HepG2 (cell line): ENCODE data around the gene PNKP. TPM values are rescaled to one million over a fixed set of nuclear protein-coding genes. Genes with fewer than 3 reads are reported as not detected.

Experiments used
- ATAC-seq: fragments of 200-7000 bp; cut with Tn5 transposase; 3 replicates; pipeline ENCODE4 v1.9.1; 2020; ENCODE audit warnings: mild to moderate bottlenecking, moderate library complexity
- BruUV-seq: library from RNA; stranded (reverse); fragments of 400-500 nt; replicated peaks from 2 replicates; lab custom pipeline; 2021; lab: Mats Ljungman, UMichigan
- CTCF ChIA-PET: fragments of 300-600 bp; formaldehyde crosslinking; extraction: SDS; loops from one replicate; lab custom pipeline; 2021; ENCODE audit warnings: low total read pairs, inconsistent platforms, low intra/inter-chr PET ratio; lab: Yijun Ruan, JAX
- POLR2A ChIA-PET: fragments of 350-600 bp; sonication (Branson Sonifier 250); formaldehyde crosslinking; loops from one replicate; lab custom pipeline; 2020; ENCODE audit warnings: antibody characterized with exemption, inconsistent platforms; lab: Yijun Ruan, JAX
- DNase-seq: peaks from one replicate; pipeline ENCODE4 v3.0.0-alpha.2; 2015; ENCODE audit warnings: low spot score
- FAIRE-seq: peaks from 3 replicates; lab custom pipeline; 2011; peaks lifted over from hg19 to GRCh38; lab: Jason Lieb, UNC
- H2AFZ ChIP-seq: one replicate; pipeline ENCODE4 v1.6.1; 2011; ENCODE audit warnings: low read length, inconsistent platforms
- H3K27ac ChIP-seq: fragments of 300-600 bp; 3 replicates; pipeline ENCODE4 v1.8.0; 2011; ENCODE audit warnings: mixed run types, mild to moderate bottlenecking, mixed read lengths, low read length, inconsistent platforms; ENCODE audit not compliant: insufficient read depth; ENCODE audit errors: extremely low read length
- H3K27me3 ChIP-seq, 2 experiments: fragments of 200-600 bp in 1 of 2; 2 replicates in 1 of 2; 3 replicates in 1 of 2; pipeline versions ENCODE4 v1.6.0 to v1.8.0; 2011; ENCODE audit warnings: low read length in 2 of 2, mild to moderate bottlenecking in 2 of 2, moderate library complexity in 2 of 2, inconsistent platforms in 1 of 2; ENCODE audit not compliant: insufficient read depth in 2 of 2, control insufficient read depth in 1 of 2
- H3K36me3 ChIP-seq, 2 experiments: fragments of 200-600 bp in 1 of 2; replicated peaks in 1 of 2; 2 replicates in 1 of 2; 3 replicates in 1 of 2; pipeline versions ENCODE4 v1.5.1 to v1.8.0; 2011; ENCODE audit warnings: low read length in 2 of 2, inconsistent platforms in 1 of 2; ENCODE audit not compliant: insufficient read depth in 2 of 2, control insufficient read depth in 1 of 2
- H3K4me1 ChIP-seq: 2 replicates; pipeline ENCODE4 v1.5.1; 2012; ENCODE audit warnings: low read length, inconsistent platforms; ENCODE audit not compliant: insufficient read depth
- H3K4me2 ChIP-seq: 2 replicates; pipeline ENCODE4 v1.6.0; 2011; ENCODE audit warnings: low read depth, low read length, inconsistent platforms
- H3K4me3 ChIP-seq, 3 experiments: fragments of 200-600 bp in 1 of 3; sonication (generic), shearing (Covaris generic) in 1 of 3; replicated peaks in 1 of 3; 2 replicates each; pipeline ENCODE4 v1.5.1; 2011 to 2016; ENCODE audit warnings: low read length in 3 of 3, inconsistent platforms in 2 of 3, low read depth in 2 of 3, mild to moderate bottlenecking in 2 of 3, control low read depth in 1 of 3, mixed read lengths in 1 of 3; ENCODE audit not compliant: insufficient read depth in 1 of 3
- H3K79me2 ChIP-seq: one replicate; pipeline ENCODE4 v1.6.1; 2011; ENCODE audit warnings: low read length, inconsistent platforms; ENCODE audit not compliant: insufficient read depth
- H3K9ac ChIP-seq: 2 replicates; pipeline ENCODE4 v1.6.0; 2011; ENCODE audit warnings: mild to moderate bottlenecking, low read depth, low read length, inconsistent platforms; ENCODE audit not compliant: insufficient read depth
- H3K9me3 ChIP-seq: 2 replicates; pipeline ENCODE4 v1.5.1; 2012; ENCODE audit warnings: mild to moderate bottlenecking, low read length
- H4K20me1 ChIP-seq: 2 replicates; pipeline ENCODE4 v1.6.0; 2011; ENCODE audit warnings: inconsistent platforms, mild to moderate bottlenecking, low read length, moderate library complexity; ENCODE audit not compliant: insufficient read depth
- AHR ChIP-seq: IDR thresholded peaks from 2 replicates; pipeline ENCODE4 v1.6.1; 2018; ENCODE audit warnings: missing genetic modification reagents, missing compliant biosample characterization
- CEBPB ChIP-seq: IDR thresholded peaks from 2 replicates; pipeline ENCODE4 v1.6.1; 2011; ENCODE audit warnings: low read depth, low read length, improper control_type of control experiment, borderline replicate concordance
- EZH2 ChIP-seq: conservative IDR thresholded peaks from 2 replicates; pipeline ENCODE4 v1.6.1; 2012; ENCODE audit warnings: mild to moderate bottlenecking, low read depth, low read length, moderate library complexity
- FOXM1 ChIP-seq: sonication (generic); formaldehyde crosslinking; IDR thresholded peaks from 2 replicates; pipeline ENCODE4 v1.5.0; 2020; ENCODE audit warnings: missing genetic modification reagents
- KDM3A ChIP-seq: IDR thresholded peaks from 2 replicates; pipeline ENCODE4 v1.6.1; 2018; ENCODE audit warnings: low read depth, missing compliant biosample characterization
- KDM6A ChIP-seq: IDR thresholded peaks from 2 replicates; pipeline ENCODE4 v1.6.1; 2016; ENCODE audit warnings: low read depth
- KLF12 ChIP-seq: sonication (generic); formaldehyde crosslinking; IDR thresholded peaks from 2 replicates; pipeline ENCODE4 v1.4.0; 2020; ENCODE audit warnings: missing genetic modification reagents, borderline replicate concordance
- MED1 ChIP-seq: sonication (generic); formaldehyde crosslinking; IDR thresholded peaks from 2 replicates; pipeline ENCODE4 v1.4.0; 2020; ENCODE audit warnings: missing genetic modification reagents
- PPARG ChIP-seq: conservative IDR thresholded peaks from 2 replicates; pipeline ENCODE4 v1.6.1; 2016; ENCODE audit warnings: missing biosample characterization, missing genetic modification reagents
- RFX1 ChIP-seq: fragments of 450-650 bp; IDR thresholded peaks from 2 replicates; pipeline ENCODE4 v1.6.1; 2017
- RFX3 ChIP-seq: IDR thresholded peaks from 2 replicates; pipeline ENCODE4 v1.6.1; 2016; ENCODE audit warnings: missing biosample characterization, missing genetic modification reagents
- SAFB2 ChIP-seq: sonication (generic); formaldehyde crosslinking; IDR thresholded peaks from 2 replicates; pipeline ENCODE4 v1.5.1; 2020; ENCODE audit warnings: missing genetic modification reagents, low read depth, mild to moderate bottlenecking, borderline replicate concordance
- SMAD9 ChIP-seq: sonication (generic); formaldehyde crosslinking; IDR thresholded peaks from 2 replicates; pipeline ENCODE4 v1.5.1; 2020; ENCODE audit warnings: mild to moderate bottlenecking, missing genetic modification reagents
- WIZ ChIP-seq: sonication (generic); formaldehyde crosslinking; IDR thresholded peaks from 2 replicates; pipeline ENCODE4 v1.5.1; 2020; ENCODE audit warnings: mild to moderate bottlenecking, missing genetic modification reagents
- ZFP62 ChIP-seq: sonication (generic); formaldehyde crosslinking; IDR thresholded peaks from 2 replicates; pipeline ENCODE4 v1.4.0; 2020; ENCODE audit warnings: missing genetic modification reagents
- ZFX ChIP-seq: sonication (generic); formaldehyde crosslinking; IDR thresholded peaks from 2 replicates; pipeline ENCODE4 v1.4.0; 2020; ENCODE audit warnings: mild to moderate bottlenecking, low read depth, missing genetic modification reagents, moderate library complexity
- ZNF430 ChIP-seq: sonication (generic); formaldehyde crosslinking; IDR thresholded peaks from 2 replicates; pipeline ENCODE4 v1.9.0; 2021; ENCODE audit warnings: mild to moderate bottlenecking, missing genetic modification reagents
- ZNF501 ChIP-seq: sonication (generic); formaldehyde crosslinking; IDR thresholded peaks from 2 replicates; pipeline ENCODE4 v1.5.1; 2020; ENCODE audit warnings: mild to moderate bottlenecking, moderate library complexity, missing genetic modification reagents
- ZNF552 ChIP-seq: sonication (generic); formaldehyde crosslinking; IDR thresholded peaks from 2 replicates; pipeline ENCODE4 v1.9.0; 2022; ENCODE audit warnings: missing genetic modification reagents, mild to moderate bottlenecking, borderline replicate concordance
- ZNF619 ChIP-seq: sonication (generic); formaldehyde crosslinking; IDR thresholded peaks from 2 replicates; pipeline ENCODE4 v1.4.0; 2020; ENCODE audit warnings: mild to moderate bottlenecking, missing genetic modification reagents
- ZNF782 ChIP-seq: sonication (generic); formaldehyde crosslinking; IDR thresholded peaks from 2 replicates; pipeline ENCODE4 v1.4.0; 2020; ENCODE audit warnings: missing genetic modification reagents, mild to moderate bottlenecking, borderline replicate concordance
- ZNF788 ChIP-seq: sonication (generic); formaldehyde crosslinking; IDR thresholded peaks from 2 replicates; pipeline ENCODE4 v1.5.0; 2020; ENCODE audit warnings: mild to moderate bottlenecking, missing genetic modification reagents, borderline replicate concordance
- ZSCAN29 ChIP-seq: sonication (generic); formaldehyde crosslinking; conservative IDR thresholded peaks from 2 replicates; pipeline ENCODE4 v1.4.0; 2020; ENCODE audit warnings: mild to moderate bottlenecking, missing genetic modification reagents
- WGBS: methylation state at CpG from one replicate; pipeline ENCODE4 v1.1.6; 2017; ENCODE audit warnings: low lambda C conversion rate; 5-methylcytosine and 5-hydroxymethylcytosine counted together
- in situ Hi-C: cut with HindIII; loops from 2 replicates; pipeline ENCODE4 v1.10.0; 2017; ENCODE audit warnings: low pct_unique_long_range_greater_than_20kb; ENCODE audit not compliant: extremely low pct_ligation_motif_present
- intact Hi-C: fragments of 100-400 bp; cut with micrococcal nuclease; formaldehyde crosslinking; loops from one replicate; pipeline ENCODE4 v1.10.0; 2022; ENCODE audit not compliant: unreplicated experiment
- polyA plus RNA-seq, 8 experiments: library from polyadenylated mRNA; depleted of rRNA in 3 of 8; stranded (reverse) in 7 of 8; unstranded in 1 of 8; fragments of >200 nt; fragmentation: Illumina TruSeq in 4 of 8; extraction: Trizol in 4 of 8; gene quantifications; 2 replicates each; pipeline versions ENCODE4 v1.2.1 to v1.2.3, GENCODE V29; 2011 to 2016; ENCODE audit warnings: low read depth in 4 of 8, missing spikeins in 1 of 8, mixed read lengths in 1 of 8; ENCODE audit not compliant: insufficient read depth in 1 of 8
- total RNA-seq, 5 experiments: library from RNA; depleted of rRNA; stranded (reverse); fragments of >200 nt; fragmentation: Illumina TruSeq; extraction: Trizol; gene quantifications; 2 replicates each; pipeline ENCODE4 v1.2.3, GENCODE V29; 2016; ENCODE audit warnings: low read depth in 1 of 5
- TF ChIP-seq, protein P1 (sequence below): sonication (generic); formaldehyde crosslinking; IDR thresholded peaks from 2 replicates; pipeline ENCODE4 v1.5.0; 2020; ENCODE audit warnings: missing genetic modification reagents
- TF ChIP-seq, protein P2 (sequence below): sonication (generic); formaldehyde crosslinking; IDR thresholded peaks from 2 replicates; pipeline ENCODE4 v1.4.0; 2020; ENCODE audit warnings: missing genetic modification reagents

The PNKP gene
- total and polyA plus RNA-seq, 2 of the 13 experiments (the other 11 are each of a cell fraction or from before 2014, with no cell fraction given) = 12.7 to 27.1 TPM

DNA sequence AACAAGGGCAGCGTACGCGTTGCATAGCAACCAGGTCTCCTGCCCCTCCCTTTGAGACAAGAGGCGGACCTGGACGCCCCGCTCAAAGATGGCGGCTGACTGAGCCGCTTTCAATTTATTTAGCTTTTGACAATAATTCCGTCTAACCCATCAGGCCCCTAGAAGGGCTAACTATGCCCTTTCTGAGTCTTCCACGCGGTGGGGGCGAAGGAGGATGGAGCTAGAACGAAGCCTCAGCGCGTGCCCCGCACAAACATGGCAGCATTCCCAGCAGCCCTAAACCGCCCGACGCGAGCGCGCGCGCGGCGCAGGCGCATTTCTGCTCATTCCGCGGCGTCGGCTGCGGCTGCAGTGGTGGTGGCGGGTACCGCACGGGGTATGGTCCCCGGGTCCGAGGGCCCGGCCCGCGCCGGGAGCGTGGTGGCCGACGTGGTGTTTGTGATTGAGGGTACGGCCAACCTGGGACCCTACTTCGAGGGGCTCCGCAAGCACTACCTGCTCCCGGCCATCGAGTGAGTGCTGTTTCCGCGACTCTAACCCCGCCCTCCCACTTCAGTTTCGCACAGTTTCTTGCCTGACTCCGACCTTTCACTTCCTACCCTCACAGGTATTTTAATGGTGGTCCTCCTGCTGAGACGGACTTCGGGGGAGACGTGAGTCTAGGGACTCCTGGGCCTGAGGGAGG is 49.3 kb downstream of the PNKP start, which contains the start of gene MED25:
Gene MED25, plus strand, starts transcription at position 326 of the 685 bp plus-strand sequence. Its CDS starts 53 bp downstream, at position 379.
- DNase-seq (peak; percentile 63), ATAC-seq (peak; percentile 96), FAIRE-seq (peak; percentile 83)
- ChIA-PET CTCF (no interaction called here), POLR2A (interaction anchor here (1.0 kb wide), 1 partner anchor 46 kb away, joined by 3 read pairs; no protein-coding TSS in a partner anchor)
- under 1% methylated on average over 25 of the region's 57 CpGs for WGBS
- peak within 1 kb of the TSS; percentile 94 for H3K9ac ChIP-seq
- H3K36me3 ChIP-seq = peaks cover 2 to 4% of the 10 kb centered on the region in 2 experiments; a peak in 1 of 5 replicates
- H3K27ac ChIP-seq = peak within 1 kb of the TSS; percentile 88
- BruUV-seq = no TSS peak
- in situ Hi-C loops = no loop called here
- peaks cover 11% of the 10 kb centered on the region for H3K4me1 ChIP-seq
- no peaks in the 10 kb centered on the region for H4K20me1 ChIP-seq
- peak within 1 kb of the TSS; percentile 81 for H2AFZ ChIP-seq
- no peaks in the 10 kb centered on the region; a peak in 1 of 5 replicates for H3K27me3 ChIP-seq
- H3K4me2 ChIP-seq = peak within 1 kb of the TSS; percentile 78
- peaks cover 20% of the 10 kb centered on the region for H3K79me2 ChIP-seq
- intact Hi-C loops = loop anchor here (10.0 kb wide), 1 partner anchor 53 kb away; the partner anchor contains the start of genes AP2A1 and TSKS
- H3K4me3 ChIP-seq = peak within 1 kb of the TSS; percentile 88 to 98 (median 91)
- H3K9me3 ChIP-seq = no peaks in the 10 kb centered on the region
- TF ChIP-seq ZNF782 = no peak
- peak; percentile 73; the same call in 1 of the 2 replicates for TF ChIP-seq KDM3A
- TF ChIP-seq SAFB2 (CRISPR knock-in tag) = peak; percentile 66
- no peak for TF ChIP-seq ZNF552 (CRISPR knock-in tag)
- TF ChIP-seq RFX1 = peak; percentile 48
- TF ChIP-seq FOXM1 = no peak
- peak; percentile 52; the same call in 1 of the 2 replicates for TF ChIP-seq ZNF788 (CRISPR knock-in tag)
- no peak for TF ChIP-seq EZH2
- TF ChIP-seq ZNF619 (CRISPR knock-in tag) = no peak
- TF ChIP-seq ZFX (CRISPR knock-in tag) = peak; percentile 82
- TF ChIP-seq KLF12 = 0 out of 2 replicates have a peak, but pooled peaks have one; percentile 24
- TF ChIP-seq, protein P1, sequence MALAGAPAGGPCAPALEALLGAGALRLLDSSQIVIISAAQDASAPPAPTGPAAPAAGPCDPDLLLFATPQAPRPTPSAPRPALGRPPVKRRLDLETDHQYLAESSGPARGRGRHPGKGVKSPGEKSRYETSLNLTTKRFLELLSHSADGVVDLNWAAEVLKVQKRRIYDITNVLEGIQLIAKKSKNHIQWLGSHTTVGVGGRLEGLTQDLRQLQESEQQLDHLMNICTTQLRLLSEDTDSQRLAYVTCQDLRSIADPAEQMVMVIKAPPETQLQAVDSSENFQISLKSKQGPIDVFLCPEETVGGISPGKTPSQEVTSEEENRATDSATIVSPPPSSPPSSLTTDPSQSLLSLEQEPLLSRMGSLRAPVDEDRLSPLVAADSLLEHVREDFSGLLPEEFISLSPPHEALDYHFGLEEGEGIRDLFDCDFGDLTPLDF (CRISPR knock-in tag) = peak; percentile 80
- TF ChIP-seq MED1 = peak; percentile 70
- no peak for TF ChIP-seq WIZ (CRISPR knock-in tag)
- no peak for TF ChIP-seq ZFP62 (CRISPR knock-in tag)
- TF ChIP-seq SMAD9 = no peak
- TF ChIP-seq AHR (CRISPR knock-in tag) = no peak
- peak; percentile 70; the same call in 1 of the 2 replicates for TF ChIP-seq ZNF501
- no peak for TF ChIP-seq KDM6A
- TF ChIP-seq RFX3 (CRISPR knock-in tag) = peak; percentile 74
- TF ChIP-seq ZSCAN29 (CRISPR knock-in tag) = no peak
- no peak; the same call in 1 of the 2 replicates for TF ChIP-seq ZNF430 (CRISPR knock-in tag)
- no peak for TF ChIP-seq PPARG (CRISPR knock-in tag)
- no peak for TF ChIP-seq CEBPB
- TF ChIP-seq, protein P2, sequence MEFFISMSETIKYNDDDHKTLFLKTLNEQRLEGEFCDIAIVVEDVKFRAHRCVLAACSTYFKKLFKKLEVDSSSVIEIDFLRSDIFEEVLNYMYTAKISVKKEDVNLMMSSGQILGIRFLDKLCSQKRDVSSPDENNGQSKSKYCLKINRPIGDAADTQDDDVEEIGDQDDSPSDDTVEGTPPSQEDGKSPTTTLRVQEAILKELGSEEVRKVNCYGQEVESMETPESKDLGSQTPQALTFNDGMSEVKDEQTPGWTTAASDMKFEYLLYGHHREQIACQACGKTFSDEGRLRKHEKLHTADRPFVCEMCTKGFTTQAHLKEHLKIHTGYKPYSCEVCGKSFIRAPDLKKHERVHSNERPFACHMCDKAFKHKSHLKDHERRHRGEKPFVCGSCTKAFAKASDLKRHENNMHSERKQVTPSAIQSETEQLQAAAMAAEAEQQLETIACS (CRISPR knock-in tag) = peak; percentile 91
